NCI-H2227 (cell line): ENCODE results near the gene DGCR2.
"Not testable (repeated sequence)": the region's sequence is repeated elsewhere in the genome, so short reads cannot be mapped to it uniquely, and the experiment has no call there.

Experiments used
- DNase-seq: peaks from one replicate; lab custom pipeline; 2025; ENCODE audit not compliant: unreplicated experiment; lab: John Stamatoyannopoulos, UW

The DGCR2 gene

DNA sequence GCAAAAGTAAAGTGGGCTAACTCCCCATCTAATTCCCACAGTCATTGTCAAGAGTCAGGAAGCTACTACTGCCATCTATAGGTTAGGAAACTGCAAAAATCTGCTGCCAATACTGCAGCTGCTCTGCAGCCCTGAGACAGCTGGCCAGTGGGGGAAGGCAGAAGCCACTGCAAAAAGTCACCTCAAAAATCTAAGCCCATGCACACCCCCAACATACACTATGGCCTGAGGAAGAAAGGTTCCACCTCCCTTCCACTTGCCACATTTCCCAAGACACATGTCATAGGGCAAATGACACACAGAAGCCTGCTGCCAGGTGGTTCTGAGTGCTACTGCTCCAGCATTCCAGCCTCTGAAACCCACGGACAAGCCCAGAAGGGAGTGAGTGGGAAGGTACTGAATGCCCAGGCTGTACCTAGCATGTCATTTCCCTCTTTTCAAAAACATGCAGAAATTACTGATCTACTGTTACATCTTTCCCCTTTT, 36.9 kb downstream of the DGCR2 start:
- peak; percentile 38 for DNase-seq

DNA sequence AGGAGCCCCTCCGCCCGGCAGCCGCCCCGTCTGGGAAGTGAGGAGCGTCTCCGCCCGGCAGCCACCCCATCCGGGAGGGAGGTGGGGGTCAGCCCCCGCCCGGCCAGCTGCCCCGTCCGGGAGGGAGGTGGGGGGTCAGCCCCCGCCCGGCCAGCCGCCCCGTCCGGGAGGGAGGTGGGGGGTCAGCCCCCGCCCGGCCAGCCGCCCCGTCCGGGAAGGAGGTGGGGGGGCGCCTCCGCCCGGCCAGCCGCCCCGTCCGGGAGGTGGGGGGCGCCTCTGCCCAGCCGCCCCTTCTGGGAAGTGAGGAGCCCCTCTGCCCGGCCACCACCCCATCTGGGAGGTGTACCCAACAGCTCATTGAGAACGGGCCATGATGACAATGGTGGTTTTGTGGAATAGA, 37.6 kb downstream of the DGCR2 start:
- DNase-seq, result not testable (repeated sequence)

DNA sequence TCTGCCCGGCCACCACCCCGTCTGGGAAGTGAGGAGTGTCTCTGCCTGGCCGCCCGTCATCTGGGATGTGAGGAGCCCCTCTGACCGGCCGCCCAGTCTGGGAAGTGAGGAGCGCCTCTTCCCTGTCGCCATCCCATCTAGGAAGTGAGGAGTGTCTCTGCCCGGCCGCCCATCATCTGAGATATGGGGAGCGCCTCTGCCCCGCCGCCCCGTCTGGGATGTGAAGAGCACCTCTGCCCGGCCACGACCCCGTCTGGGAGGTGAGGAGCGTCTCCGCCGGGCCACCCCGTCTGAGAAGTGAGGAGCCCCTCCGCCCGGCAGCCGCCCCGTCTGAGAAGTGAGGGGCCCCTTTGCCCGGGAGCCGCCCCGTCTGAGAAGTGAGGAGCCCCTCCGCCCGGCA, 38.1 kb downstream of the DGCR2 start:
- DNase-seq, result not testable (repeated sequence)

DNA sequence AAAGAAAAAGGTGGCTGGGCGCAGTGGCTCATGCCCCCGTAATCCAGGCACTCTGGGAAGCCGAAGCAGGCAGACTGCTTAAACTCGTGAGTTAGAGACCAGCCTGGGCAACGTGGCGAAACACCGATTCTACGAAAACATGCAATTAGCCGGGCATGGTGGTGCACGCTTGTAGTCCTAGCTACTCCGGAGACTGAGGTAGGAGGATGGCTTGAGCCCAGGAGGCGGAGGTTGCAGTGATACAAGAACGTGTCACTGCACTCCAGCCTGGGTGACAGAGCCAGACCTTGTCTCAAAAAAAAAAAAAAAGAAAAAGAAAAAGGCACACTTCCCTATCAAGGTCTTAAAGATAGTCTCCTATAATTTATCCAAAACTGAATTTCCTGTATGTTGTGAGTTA, 39.4 kb downstream of the DGCR2 start:
- no peak for DNase-seq

DNA sequence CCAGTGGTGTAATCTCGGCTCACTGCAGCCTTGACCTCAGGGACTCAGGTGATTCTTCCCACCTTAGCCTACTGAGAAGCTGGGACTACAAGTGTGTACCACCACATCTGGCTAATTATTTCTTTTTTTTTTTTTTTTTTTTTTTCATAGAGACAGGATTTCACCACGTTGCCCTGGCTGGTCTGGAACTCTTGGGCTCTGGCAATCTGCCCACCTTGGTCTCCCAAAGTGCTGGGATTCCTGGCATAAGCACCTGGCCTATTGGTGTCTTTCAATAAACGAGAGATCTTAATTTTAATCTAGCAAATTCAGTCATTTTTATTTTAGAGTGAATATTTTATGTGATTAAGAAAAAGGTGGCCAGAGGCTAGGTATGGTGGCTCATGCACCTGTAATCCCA, 40.1 kb downstream of the DGCR2 start:
- DNase-seq, result no peak

DNA sequence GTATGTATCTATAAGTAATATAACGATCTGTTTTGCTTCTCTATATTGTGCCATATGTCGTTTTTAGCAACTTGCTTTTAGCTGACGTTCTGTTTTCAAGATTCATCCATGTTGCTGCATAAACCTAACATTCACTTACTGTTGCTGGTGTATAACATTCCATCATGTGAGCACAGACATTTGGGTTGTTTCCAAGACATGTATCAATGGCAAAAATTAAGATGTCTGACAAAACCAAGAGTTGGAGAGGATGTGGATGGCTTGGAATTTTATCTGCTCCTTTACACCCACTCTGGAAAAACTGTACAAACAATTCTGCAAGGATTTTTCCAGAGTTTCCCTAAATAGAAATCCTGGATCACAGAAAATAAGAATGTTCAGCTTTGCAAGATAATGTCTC, 40.9 kb downstream of the DGCR2 start:
- no peak for DNase-seq

DNA sequence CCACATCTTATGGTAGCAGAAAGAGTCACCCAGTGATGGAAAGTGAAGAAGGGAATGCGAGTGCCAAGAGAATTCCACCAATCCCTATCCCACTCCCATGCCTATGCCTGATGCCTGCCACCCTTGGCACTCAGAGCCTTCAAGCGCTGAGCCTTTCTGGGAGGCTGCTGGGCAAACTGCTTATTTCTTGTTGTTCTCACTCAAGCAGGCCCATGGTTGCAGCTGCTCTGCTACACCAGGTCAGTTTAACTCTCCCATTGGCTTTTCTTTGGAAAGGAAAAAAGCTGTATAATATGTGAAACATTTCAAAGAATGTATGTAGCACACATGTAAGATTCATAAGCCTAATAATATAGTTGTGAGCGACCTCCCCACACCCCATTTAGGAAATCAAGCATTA, 41.4 kb downstream of the DGCR2 start:
- DNase-seq, result no peak

DNA sequence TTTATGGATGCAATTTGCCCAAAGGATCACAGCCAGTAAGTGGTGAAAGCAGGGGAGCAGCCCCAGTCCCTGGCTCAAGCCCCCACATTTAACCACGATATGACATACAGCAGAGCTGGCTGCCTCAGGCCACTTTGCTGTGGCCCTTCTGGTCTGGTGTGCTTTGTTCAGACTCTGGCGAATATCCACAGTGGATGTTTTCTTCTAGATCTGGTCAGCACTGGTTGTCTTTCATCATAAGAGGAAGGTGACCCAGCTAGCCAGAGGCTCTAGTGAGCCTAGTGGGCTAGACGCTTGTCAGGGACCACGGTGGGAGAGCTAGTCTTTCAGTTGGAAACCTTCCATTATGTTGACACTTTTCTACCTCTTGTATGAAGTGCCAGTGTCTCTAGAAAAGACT, 42.5 kb downstream of the DGCR2 start:
- no peak for DNase-seq

DNA sequence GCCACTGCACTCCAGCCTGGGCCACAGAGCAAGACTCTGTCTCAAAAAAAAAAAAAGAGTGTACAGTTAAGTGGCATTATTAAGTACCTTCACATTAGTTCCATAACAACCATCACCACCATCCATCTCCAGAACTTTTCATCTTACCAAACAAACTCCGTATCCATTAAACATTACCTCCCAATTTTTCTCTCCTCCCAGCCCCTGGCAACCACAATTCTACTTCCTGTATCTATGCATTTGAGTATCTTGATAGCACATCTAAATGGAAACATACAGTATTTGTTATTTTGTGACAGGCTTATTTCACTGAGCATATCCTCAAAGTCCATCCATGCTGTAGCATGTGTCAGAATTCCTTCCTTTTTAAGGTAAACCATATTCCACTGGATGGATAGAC, 46.8 kb downstream of the DGCR2 start:
- no peak for DNase-seq

DNA sequence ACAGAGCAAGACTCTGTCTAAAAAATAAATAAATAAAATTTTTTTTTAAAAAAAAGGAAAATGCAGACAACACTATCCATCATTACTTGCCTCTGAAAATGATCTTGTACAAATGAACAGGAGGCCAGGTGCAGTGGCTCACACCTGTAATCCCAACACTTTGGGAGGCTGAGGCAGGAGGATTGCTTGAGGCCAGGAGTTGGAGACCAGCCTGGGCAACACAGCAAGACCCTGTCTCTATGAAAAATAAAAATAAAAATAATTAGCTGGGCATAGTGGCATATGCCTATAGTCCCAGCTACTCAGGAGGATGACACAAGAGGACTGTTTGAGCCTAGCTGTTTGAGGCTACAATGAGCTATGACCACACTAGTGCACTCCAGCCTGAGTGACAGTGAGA, 49.4 kb downstream of the DGCR2 start:
- DNase-seq, result not testable (repeated sequence)

DNA sequence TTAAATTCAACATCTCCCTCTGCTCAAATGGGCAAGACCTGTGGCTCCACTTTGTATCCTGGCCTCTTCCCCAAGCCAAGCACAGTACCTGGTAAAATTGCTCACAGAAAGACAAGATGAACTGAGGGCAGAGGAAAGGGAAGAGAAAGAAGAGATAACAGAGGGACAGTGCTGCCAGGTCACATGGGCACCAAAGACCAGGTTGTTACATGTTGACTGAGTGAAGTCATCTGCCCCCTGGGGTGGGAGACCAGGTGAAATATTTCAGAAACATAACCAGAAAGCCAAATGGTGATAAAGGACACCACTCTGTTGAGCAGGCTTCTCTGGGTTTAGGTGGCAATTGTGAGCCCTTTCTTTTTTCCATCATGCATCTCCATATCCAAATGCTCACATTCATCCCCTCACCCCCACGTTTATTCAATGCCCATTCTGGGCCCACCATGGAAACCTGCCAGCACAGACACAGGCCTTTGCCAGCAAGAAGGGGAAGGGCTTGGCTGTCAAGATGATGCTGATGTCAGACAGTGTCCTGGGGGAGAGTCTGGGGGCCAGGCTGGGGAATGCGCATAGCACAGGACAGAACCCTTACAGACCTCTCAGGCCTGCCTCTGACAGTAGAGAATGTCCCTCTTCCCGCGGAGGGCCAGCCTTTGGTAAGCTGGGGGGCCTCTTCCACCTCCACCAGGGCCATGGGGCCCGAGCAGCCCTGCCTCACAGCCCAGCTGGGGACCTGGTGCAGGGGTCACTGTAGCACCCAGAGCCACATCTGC, 51.6 kb downstream of the DGCR2 start:
- DNase-seq, result no peak

DNA sequence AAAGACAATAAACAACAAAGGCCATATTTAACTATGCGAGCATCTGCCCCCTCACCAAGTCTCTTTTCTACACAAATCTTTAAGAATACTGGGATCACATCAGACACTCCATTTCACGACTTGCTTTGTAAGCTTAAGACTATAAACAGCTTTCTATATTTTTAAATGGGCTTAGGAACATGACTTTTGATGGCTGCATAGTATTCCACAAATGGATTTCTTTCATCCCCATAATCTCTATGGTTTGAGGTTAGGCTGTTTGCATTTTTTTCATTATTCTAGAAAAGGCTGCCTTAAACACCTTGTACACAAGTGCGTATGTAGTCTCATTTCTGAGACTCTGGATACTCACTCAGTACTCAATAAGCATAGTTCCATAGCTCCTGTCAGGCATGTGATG, 52.8 kb downstream of the DGCR2 start:
- no peak for DNase-seq

DNA sequence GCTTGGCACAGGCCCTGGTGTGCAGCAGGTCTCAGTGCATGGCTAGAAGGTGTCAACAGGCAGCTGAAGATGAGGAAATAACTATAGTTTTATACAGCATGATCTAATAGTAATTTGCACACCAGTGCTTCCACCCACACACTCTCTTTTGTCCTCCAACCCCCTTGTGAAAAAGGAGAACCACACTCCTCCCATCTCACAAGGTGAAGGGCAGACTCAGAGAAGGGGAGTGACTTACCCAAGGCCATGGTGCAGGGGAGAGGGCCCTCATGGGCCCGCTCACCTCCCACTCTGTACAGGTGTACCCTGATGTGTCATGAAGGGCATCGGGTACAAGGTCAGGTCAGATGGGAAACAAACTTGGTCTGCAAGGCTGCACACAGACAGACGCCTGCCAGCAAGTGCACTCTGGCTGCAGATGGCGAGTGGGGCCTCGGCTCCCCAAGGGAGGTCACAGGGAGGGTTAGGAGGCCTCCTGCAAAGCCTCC, 53.4 kb downstream of the DGCR2 start:
- no peak for DNase-seq

DNA sequence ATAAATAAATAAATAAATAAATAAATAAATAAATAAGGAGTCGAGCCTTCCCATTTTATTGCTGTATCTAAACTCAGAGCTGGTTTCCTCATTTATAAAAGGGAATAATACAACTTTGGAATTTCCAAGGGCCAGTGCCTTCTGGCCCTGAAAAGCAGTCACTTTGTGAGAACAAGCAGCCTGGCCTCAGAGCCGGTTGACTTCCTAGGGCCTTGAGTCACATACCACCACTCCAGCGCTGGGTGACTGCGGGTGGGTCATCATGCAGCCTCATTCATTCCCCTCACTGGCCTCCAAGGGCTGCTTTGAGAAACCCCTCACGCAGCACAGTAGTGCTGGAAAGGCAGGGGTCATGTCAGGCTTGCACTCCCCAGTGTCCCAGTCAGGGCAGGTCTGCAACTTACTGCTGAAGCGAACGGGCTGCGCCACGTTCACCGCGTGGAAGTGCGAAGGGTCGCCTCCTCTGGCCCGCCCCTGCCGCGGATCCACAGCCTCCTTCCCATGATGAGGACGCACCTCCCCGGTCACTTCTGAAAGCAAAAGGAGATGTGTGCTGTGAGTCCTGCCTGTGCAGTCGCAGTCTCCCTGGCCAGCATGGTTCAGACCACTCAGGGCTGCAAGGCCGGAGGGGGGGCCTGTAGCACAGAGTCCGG, 54.4 kb downstream of the DGCR2 start:
- no peak for DNase-seq

DNA sequence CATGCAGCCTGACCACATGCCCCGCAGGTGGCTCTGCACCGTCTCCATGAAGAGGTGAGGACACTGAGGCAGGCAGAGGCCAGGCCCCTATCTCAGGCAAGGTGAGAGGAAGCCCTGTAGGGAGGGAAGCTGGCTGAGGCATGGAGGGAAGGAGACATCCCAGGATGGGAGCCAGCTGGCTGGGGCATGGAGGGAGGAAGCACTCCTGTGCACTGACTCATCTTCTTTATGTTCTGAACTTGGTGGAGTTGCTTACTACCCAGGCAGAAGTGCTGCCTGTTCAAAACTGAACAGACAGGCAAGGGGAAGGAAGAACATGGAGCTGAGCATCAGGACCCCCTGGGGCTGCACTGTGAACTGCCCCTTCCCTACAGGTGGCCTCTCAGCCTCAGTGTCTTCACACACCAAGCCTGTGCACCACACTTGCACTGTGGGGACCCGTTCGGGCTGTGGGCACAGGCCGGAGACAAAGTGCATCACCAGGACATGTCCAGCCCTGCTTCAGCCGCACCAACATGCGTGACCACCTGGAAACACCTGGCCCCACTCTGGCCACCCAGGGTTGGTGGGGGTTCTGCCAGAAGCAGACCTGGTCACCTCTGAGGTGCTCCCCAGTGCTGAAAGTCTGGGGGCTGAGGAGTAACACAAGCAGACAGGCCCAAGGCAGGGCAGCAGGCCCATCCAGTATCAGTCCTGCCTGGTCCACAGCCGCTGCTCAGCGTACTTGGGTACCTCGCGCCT, 55.5 kb downstream of the DGCR2 start:
- no peak for DNase-seq

DNA sequence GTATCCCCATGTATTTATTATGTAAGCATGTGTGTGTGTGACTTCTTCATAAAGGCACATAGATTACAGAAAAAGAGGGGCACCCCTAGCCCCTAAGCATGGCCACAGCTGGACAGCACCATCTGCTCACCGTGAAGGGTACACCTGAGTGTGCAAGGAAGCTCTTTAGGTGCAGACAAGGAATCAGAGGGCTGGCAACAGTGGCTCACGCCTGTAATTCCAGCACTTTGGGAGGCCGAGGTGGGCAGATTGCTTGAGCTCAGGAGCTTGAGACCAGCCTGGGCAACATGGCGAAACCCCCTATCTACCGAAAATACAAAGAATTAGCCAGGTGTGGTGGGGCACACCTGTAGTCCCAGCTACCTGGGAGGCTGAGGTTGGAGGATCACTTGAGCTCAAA, 56.3 kb downstream of the DGCR2 start:
- no peak for DNase-seq

DNA sequence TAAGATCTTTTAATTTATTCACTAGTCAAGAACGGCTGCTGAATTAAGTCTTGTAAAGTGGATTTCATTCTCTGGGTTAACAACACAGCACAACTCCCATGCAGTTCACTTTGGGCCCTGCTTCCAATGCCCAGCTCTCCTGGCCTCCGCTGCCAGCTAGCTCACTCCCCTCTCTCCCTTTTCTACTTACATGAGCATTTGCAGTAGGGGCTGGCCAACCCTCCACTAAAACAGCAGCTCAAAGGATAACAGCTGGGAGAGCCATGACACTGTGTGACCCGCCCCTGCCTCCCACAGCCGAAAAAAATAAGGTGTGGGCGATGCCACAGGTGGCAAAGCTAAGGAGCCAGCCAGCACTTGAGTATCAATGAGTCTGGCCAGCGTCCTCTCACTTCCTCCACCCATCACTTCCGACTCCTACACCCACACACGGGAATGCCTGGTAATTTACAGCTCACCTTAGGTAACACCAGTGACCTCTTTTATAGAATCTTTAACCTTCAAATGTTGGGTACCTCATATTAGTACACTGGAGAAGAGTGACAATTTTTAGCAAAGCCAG, 56.8 kb downstream of the DGCR2 start:
- no peak for DNase-seq

DNA sequence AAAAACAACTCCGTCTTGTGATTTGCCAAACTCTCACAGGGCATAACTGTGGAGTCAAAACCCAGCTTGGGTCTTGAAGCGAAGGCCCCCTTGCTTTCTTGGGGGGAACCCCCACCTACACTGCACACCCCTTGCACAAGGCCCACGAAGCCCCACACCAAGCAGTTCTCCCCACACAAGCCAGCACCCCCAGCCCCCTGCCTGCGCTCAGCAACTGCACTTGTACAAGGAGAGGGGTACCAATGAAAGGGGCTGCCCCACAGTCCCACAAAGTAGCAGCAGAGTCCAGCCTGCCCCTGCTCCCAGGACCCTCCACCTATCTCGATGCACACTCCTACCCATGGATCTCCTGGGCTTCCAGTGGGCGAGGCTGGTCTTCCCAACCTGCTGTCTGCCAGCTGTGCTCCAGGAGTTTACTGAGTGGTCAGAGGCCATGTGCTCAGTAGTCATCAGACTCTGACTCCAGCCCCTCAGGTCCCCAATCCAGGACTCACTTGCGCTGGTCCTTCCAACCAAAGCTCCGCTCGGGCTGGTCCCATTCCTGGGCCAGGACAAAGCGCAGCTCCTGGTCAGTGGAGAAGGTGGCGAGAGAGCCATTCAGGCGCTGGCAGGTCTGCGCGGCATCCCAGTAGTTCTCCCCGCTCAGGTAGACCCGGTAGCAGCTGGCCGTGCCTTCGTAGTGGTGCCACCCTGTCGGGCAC, 57.7 kb downstream of the DGCR2 start:
- no peak for DNase-seq

DNA sequence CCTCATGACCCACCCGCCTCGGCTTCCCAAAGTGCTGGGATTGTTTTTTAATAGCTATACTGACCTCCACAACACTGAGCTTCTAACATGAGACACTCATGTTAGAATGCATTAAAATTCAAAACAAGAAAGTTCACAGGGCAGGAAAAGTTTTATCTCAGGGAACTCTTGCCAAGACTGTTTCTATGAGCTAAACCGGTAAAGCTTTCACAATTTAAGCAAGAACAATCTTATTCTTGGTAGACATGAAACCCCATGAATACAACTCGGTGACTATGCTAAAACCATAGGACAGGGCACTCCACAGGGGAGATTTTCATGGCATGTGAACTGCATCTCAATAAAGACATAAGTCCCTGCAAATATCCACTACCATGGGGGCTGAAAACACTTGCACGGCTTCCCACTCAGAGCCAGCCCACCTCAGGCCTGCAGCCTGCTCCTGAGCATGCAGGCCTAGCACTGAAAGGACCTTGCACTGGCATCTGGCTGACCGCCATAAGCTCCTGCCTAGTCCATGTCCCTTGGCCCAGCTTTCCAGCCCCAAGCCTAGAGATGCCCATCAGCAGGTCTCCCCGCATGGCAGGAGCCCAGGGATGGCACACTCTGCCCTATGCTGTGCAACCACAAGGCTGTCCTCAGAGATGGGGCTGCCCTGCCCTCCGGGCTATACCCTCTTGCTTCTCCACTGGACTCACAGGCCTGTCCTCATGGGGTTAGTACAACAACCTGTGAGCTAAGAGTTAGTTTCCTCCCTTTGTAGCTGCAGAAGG, 58.4 kb downstream of the DGCR2 start:
- DNase-seq, result no peak

DNA sequence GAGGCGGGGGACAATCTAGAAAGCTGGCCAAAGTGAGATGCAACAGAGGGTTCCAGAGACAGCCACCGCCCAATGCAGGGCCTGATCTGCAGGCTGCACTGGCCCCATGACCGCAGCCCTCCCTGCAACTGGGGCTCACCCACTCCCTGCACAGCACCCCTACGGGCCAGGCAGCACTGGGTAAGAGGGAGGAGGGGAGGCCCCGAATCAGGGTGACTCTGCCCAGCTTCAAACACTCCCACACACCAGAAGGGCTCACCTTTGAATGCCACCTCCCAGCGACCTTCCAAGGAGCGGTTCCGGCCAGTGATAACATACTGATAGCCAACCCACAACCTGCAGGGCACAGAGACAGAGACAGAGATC, 59.3 kb downstream of the DGCR2 start:
- DNase-seq, result no peak
